GM19438 (cell line): Measurements from ENCODE around the gene NOS2.
"Not testable (repeated sequence)": the region's sequence is repeated elsewhere in the genome, so short reads cannot be mapped to it uniquely, and the experiment has no call there.

ENCODE experiments used
- ATAC-seq: cut with Tn5 transposase; IDR thresholded peaks from one replicate; pipeline ENCODE4 v1.9.1; 2021; ENCODE audit warnings: low read depth; ENCODE audit not compliant: unreplicated experiment

NOS2 gene

GRCh38 chr17:27740541-27740940 lies 59.8 kb downstream of the NOS2 start:
- ATAC-seq, result not testable (repeated sequence)

GRCh38 chr17:27733773-27734172 lies 66.6 kb downstream of the NOS2 start:
- no peak for ATAC-seq

- not testable (repeated sequence) for ATAC-seq
Measured at GRCh38 chr17:27732746-27733145, 67.6 kb downstream of the NOS2 start.

GRCh38 chr17:27725982-27726381 lies 74.3 kb downstream of the NOS2 start:
- ATAC-seq, result not testable (repeated sequence)

GRCh38 chr17:27721797-27722196 lies 78.5 kb downstream of the NOS2 start:
- no peak for ATAC-seq
